WTC11 (cell line): Measurements from ENCODE around the gene FOXL2NB. TPM values are rescaled to one million over a fixed set of nuclear protein-coding genes. Genes with fewer than 3 reads are reported as not detected.

Experiments
- ATAC-seq: fragments of 200-7000 bp; cut with Tn5 transposase; 2 replicates; pipeline ENCODE4 v1.10.0; 2021; ENCODE audit warnings: mild to moderate bottlenecking, moderate library complexity
- CTCF ChIA-PET: fragments of 300-600 bp; sonication (Branson Sonifier 250); formaldehyde crosslinking; loops from one replicate; lab custom pipeline; 2021; ENCODE audit warnings: antibody characterized with exemption; lab: Charles Lee
- POLR2A ChIA-PET: fragments of 350-600 bp; sonication (Branson Sonifier 250); formaldehyde crosslinking; loops from one replicate; lab custom pipeline; 2021; ENCODE audit warnings: antibody characterized with exemption; lab: Charles Lee
- DNase-seq: peaks from one replicate; pipeline ENCODE4 v3.0.0; 2021; ENCODE audit warnings: low spot score
- H3K27ac Mint-ChIP-seq: 2 replicates; pipeline ENCODE4 v1.8.0; 2021; ENCODE audit warnings: mixed read lengths
- H3K27me3 Mint-ChIP-seq: 2 replicates; pipeline ENCODE4 v1.8.0; 2021; ENCODE audit warnings: low read depth, mild to moderate bottlenecking, moderate library complexity, mixed read lengths
- H3K36me3 Mint-ChIP-seq: 2 replicates; pipeline ENCODE4 v1.8.0; 2021; ENCODE audit warnings: mixed read lengths
- H3K4me1 Mint-ChIP-seq: 2 replicates; pipeline ENCODE4 v1.8.0; 2022; ENCODE audit warnings: mixed read lengths
- H3K4me3 Mint-ChIP-seq: 2 replicates; pipeline ENCODE4 v1.8.0; 2021; ENCODE audit warnings: mild to moderate bottlenecking, moderate library complexity, mixed read lengths
- H3K9me3 Mint-ChIP-seq: 2 replicates; pipeline ENCODE4 v1.8.0; 2021; ENCODE audit warnings: mixed read lengths
- ATF1 ChIP-seq: sonication (generic); formaldehyde crosslinking; IDR thresholded peaks from 2 replicates; pipeline ENCODE4 v1.8.1; 2023; ENCODE audit warnings: mild to moderate bottlenecking, moderate library complexity, missing genetic modification reagents
- CDX4 ChIP-seq: fragments of 250-450 bp; sonication (Bioruptor Pico); IDR thresholded peaks from 2 replicates; pipeline ENCODE4 v1.9.0; 2021; ENCODE audit warnings: moderate library complexity, mild to moderate bottlenecking, inconsistent platforms, borderline replicate concordance
- CREM ChIP-seq: sonication (generic); formaldehyde crosslinking; IDR thresholded peaks from 2 replicates; pipeline ENCODE4 v1.8.1; 2022; ENCODE audit warnings: mild to moderate bottlenecking, missing genetic modification reagents, moderate library complexity
- CTCF ChIP-seq: fragments of 200-600 bp; IDR thresholded peaks from 2 replicates; pipeline ENCODE4 v1.8.0; 2022; ENCODE audit warnings: antibody characterized with exemption
- JUN ChIP-seq: sonication (generic); formaldehyde crosslinking; IDR thresholded peaks from 2 replicates; pipeline ENCODE4 v1.8.0; 2023; ENCODE audit warnings: mild to moderate bottlenecking, missing genetic modification reagents
- NFATC4 ChIP-seq: fragments of 250-450 bp; sonication (Bioruptor Pico); IDR thresholded peaks from 2 replicates; pipeline ENCODE4 v1.9.0; 2021; ENCODE audit warnings: mild to moderate bottlenecking
- PRDM15 ChIP-seq: sonication (generic); formaldehyde crosslinking; IDR thresholded peaks from 2 replicates; pipeline ENCODE4 v1.8.0; 2022; ENCODE audit warnings: missing genetic modification reagents
- TEAD4 ChIP-seq: sonication (generic); formaldehyde crosslinking; IDR thresholded peaks from 2 replicates; pipeline ENCODE4 v1.8.0; 2022; ENCODE audit warnings: mild to moderate bottlenecking, missing genetic modification reagents
- TP53 ChIP-seq: sonication (generic); formaldehyde crosslinking; IDR thresholded peaks from 2 replicates; pipeline ENCODE4 v1.8.1; 2023; ENCODE audit warnings: mild to moderate bottlenecking, missing genetic modification reagents
- ZNF263 ChIP-seq: sonication (generic); formaldehyde crosslinking; IDR thresholded peaks from 2 replicates; pipeline ENCODE4 v1.8.1; 2022; ENCODE audit warnings: low read depth, mild to moderate bottlenecking, moderate library complexity, missing genetic modification reagents
- ZNF317 ChIP-seq: sonication (generic); formaldehyde crosslinking; IDR thresholded peaks from 2 replicates; pipeline ENCODE4 v1.8.1; 2023; ENCODE audit warnings: low read depth, mild to moderate bottlenecking, moderate library complexity, missing genetic modification reagents, borderline replicate concordance
- ZNF396 ChIP-seq: fragments of 250-450 bp; sonication (Bioruptor Pico); IDR thresholded peaks from 2 replicates; pipeline ENCODE4 v1.8.0; 2021; ENCODE audit warnings: mild to moderate bottlenecking, moderate library complexity, borderline replicate concordance
- ZNF416 ChIP-seq: fragments of 250-450 bp; sonication (Bioruptor Pico); IDR thresholded peaks from 2 replicates; pipeline ENCODE4 v1.9.0; 2021; ENCODE audit warnings: mild to moderate bottlenecking, inconsistent platforms
- ZNF671 ChIP-seq: fragments of 250-450 bp; sonication (Bioruptor Pico); IDR thresholded peaks from 2 replicates; pipeline ENCODE4 v1.8.0; 2021; ENCODE audit warnings: mild to moderate bottlenecking
- total RNA-seq: library from RNA; stranded (reverse); gene quantifications from 3 replicates; pipeline ENCODE4 v1.2.3, GENCODE V29; 2021
- TF ChIP-seq, protein P1 (sequence below): fragments of 250-450 bp; sonication (Bioruptor Pico); IDR thresholded peaks from 2 replicates; pipeline ENCODE4 v1.9.0; 2021; ENCODE audit warnings: mild to moderate bottlenecking

FOXL2NB gene
- total RNA-seq, 1 experiment from 2014 or later, result 5.1 TPM

- ChIA-PET POLR2A (no interaction called here), CTCF (interaction anchor here (0.5 to 7.4 kb wide), 13 partner anchors 8 to 615 kb away, joined by 3 to 158 read pairs (median 6); partner anchors contain the start of genes CEP70, FOXL2 and FOXL2NB)
- ATAC-seq (no peak), DNase-seq (peak; percentile 8)
- peaks cover 64% of the 10 kb centered on the region for H3K4me1 Mint-ChIP-seq
- no peaks in the 10 kb centered on the region; the same call in 1 of the 2 replicates for H3K36me3 Mint-ChIP-seq
- no peaks in the 10 kb centered on the region for H3K9me3 Mint-ChIP-seq
- H3K27ac Mint-ChIP-seq, result no peak overlapping the region
- peaks cover 100% of the 10 kb centered on the region for H3K27me3 Mint-ChIP-seq
- H3K4me3 Mint-ChIP-seq, result no peak overlapping the region
- TF ChIP-seq ZNF671 (CRISPR knock-in tag), result no peak
- TF ChIP-seq CDX4 (CRISPR knock-in tag), result no peak
These were observed 6.6 kb upstream of the FOXL2NB start for GRCh38 chr3:138940446-138940845.

DNA sequence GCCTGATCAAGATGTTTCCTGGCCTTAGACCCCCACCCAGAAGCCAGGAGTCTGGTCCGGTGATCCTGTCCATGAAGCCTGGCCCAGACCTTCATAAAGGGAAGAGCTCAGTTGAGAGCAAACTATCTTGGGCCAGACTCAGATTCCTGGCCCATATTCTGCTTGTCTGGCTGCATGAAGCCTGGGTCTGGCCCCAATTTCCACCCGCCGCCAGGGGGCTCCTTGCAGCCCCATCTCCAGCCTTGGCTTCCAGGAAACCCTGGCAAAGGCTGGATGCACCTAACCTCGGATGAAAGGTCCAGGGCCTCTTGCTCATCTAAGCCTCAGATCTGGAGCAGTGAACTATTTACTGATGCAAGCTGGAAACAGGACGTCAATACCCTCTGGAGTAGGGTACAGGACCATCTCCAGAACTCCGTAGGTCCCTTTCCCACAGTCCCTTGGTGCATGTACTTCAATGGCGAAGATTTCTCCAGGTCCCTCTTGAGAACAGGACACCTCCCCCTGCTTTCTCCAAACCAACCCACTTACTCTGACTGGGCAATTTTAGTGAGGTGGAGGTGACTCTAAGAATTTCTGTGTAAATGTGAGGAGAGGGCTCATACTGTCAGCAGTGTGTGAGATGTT is 5.6 kb upstream of the FOXL2NB start:
- no peaks in the 10 kb centered on the region for H3K9me3 Mint-ChIP-seq
- CTCF ChIA-PET, result interaction anchor here (0.8 to 7.4 kb wide), 9 partner anchors 7 to 462 kb away, joined by 3 to 158 read pairs (median 7); partner anchors contain the start of genes FOXL2 and FOXL2NB
- TF ChIP-seq CTCF (peak; percentile 71), NFATC4 (CRISPR knock-in tag) (no peak), PRDM15 (peak; percentile 95), ZNF416 (CRISPR knock-in tag) (no peak), JUN (CRISPR knock-in tag) (no peak), TP53 (no peak)
- TF ChIP-seq, all 79 proteins: peak for 2
- peak; percentile 4 for ATAC-seq
- Mint-ChIP-seq H3K27ac (no peak overlapping the region), H3K27me3 (peaks cover 98% of the 10 kb centered on the region), H3K4me1 (peaks cover 59% of the 10 kb centered on the region), H3K36me3 (no peaks in the 10 kb centered on the region; the same call in 1 of the 2 replicates), H3K4me3 (no peak overlapping the region)
- POLR2A ChIA-PET, result no interaction called here
- DNase-seq, result peak; percentile 85

DNA sequence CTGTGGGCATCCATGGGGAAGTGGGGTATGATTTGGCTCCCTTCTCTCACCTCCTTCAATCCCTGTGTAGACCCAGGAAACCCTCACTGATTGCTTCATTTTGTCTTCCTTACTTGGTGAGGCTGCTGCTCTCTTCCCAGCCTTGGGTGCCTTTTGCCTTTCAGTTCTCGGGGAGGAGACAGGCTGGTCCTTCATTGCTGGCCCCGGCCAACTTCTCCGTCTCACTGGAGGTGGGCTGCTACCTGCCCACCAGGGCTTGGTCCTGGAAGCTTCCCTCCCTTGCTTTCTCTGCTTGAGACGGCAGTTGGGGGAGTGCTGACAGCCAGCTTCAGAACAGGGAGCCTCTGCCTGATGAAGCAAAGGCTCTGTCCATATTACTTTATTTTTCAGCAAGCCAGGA is 4.7 kb upstream of the FOXL2NB start:
- ChIA-PET POLR2A (interaction anchor here (1.0 kb wide), 1 partner anchor 10 kb away, joined by 4 read pairs; no protein-coding TSS in a partner anchor), CTCF (interaction anchor here (1.0 to 7.4 kb wide), 6 partner anchors 6 to 387 kb away, joined by 5 to 158 read pairs (median 12); partner anchors contain the start of genes FOXL2 and FOXL2NB)
- TF ChIP-seq ZNF263 (CRISPR knock-in tag) (no peak), ATF1 (CRISPR knock-in tag) (no peak), ZNF317 (no peak), CREM (CRISPR knock-in tag) (no peak), TEAD4 (CRISPR knock-in tag) (no peak), ZNF416 (CRISPR knock-in tag) (no peak), ZNF396 (CRISPR knock-in tag) (no peak)
- TF ChIP-seq, protein P1, sequence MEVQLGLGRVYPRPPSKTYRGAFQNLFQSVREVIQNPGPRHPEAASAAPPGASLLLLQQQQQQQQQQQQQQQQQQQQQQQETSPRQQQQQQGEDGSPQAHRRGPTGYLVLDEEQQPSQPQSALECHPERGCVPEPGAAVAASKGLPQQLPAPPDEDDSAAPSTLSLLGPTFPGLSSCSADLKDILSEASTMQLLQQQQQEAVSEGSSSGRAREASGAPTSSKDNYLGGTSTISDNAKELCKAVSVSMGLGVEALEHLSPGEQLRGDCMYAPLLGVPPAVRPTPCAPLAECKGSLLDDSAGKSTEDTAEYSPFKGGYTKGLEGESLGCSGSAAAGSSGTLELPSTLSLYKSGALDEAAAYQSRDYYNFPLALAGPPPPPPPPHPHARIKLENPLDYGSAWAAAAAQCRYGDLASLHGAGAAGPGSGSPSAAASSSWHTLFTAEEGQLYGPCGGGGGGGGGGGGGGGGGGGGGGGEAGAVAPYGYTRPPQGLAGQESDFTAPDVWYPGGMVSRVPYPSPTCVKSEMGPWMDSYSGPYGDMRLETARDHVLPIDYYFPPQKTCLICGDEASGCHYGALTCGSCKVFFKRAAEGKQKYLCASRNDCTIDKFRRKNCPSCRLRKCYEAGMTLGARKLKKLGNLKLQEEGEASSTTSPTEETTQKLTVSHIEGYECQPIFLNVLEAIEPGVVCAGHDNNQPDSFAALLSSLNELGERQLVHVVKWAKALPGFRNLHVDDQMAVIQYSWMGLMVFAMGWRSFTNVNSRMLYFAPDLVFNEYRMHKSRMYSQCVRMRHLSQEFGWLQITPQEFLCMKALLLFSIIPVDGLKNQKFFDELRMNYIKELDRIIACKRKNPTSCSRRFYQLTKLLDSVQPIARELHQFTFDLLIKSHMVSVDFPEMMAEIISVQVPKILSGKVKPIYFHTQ, result no peak
- ATAC-seq (no peak), DNase-seq (peak; percentile 3)
- H3K27ac Mint-ChIP-seq, result no peak overlapping the region
- H3K27me3 Mint-ChIP-seq, result peaks cover 98% of the 10 kb centered on the region
- H3K36me3 Mint-ChIP-seq, result no peaks in the 10 kb centered on the region; the same call in 1 of the 2 replicates
- peaks cover 50% of the 10 kb centered on the region for H3K4me1 Mint-ChIP-seq
- H3K4me3 Mint-ChIP-seq, result no peak overlapping the region; the same call in 1 of the 2 replicates
- H3K9me3 Mint-ChIP-seq, result no peaks in the 10 kb centered on the region
